AG09319 (cell line): ENCODE data around the gene SLC44A1.

Experiments used
- DNase-seq: peaks from one replicate; pipeline ENCODE4 v3.0.0-alpha.2; 2010; ENCODE audit warnings: low read depth; ENCODE audit errors: extremely low read depth
- CTCF ChIP-seq: IDR thresholded peaks from 2 replicates; pipeline ENCODE4 v1.5.1; 2011; ENCODE audit warnings: low read depth, mild to moderate bottlenecking, inconsistent platforms, low read length, moderate library complexity

The SLC44A1 gene

GRCh38 chr9:105331755-105332154 is 87.3 kb downstream of the SLC44A1 start:
- no peak for DNase-seq
- no peak for TF ChIP-seq CTCF

- DNase-seq, result no peak
- TF ChIP-seq CTCF, result no peak
Observed at GRCh38 chr9:105332471-105332870, 88.0 kb downstream of the SLC44A1 start.

DNA sequence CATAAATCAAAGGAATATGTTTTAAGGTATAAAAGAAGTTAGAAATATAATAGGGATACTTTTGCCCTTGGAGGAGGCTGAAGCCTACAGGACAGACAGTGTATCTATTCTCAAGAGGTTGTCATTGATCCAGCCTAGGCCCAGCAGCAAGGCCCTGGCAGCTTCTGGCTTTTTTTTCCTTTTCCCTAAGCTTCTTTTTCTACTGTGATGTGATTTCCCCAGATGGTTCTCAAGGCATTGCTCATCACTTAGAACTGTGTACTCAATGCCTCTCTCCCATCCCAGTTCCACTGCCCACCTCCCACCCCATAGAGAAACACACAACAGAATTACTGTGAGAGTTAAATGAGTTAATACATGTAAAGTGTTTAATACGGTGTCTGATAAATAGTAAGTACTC is 88.6 kb downstream of the SLC44A1 start:
- TF ChIP-seq CTCF, result no peak
- no peak for DNase-seq

DNA sequence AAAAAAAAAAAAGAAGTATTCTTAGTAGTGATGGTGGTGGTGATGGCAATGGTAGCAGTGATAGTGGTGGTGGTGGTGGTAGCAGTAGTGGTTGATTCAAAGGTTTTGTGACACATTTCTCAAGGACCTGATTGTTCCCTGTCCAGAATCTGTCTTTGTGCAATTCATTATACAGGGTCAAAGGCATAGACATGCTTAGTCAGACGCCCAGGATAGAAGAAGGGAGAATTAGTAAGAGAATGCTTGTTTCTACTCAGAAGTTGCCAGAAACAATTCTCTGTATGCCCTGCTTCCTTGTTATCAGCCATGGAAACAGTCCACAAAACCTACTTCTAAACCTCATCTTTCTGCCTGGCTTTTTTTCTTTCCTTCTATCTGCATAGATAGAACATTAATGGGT is 89.4 kb downstream of the SLC44A1 start:
- DNase-seq, result no peak
- no peak for TF ChIP-seq CTCF

DNA sequence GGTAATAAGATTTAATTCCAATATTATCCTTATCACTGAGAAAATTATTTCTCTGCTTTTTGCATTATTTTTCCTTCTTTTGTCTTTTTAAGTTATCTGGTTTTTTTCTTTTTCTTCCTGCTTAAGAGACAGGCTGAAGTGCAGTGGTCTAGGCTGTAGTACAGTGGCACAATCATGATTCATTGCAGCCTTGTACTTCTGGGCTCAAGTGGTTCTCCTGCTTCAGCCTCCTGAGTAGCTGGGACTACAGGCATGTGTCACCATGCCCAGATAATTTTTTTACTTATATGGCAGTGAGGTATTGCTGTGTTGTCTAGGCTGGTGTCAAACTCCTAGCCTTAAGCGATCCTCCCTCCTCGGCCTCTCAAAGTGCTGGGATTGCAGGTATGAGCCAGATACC is 93.9 kb downstream of the SLC44A1 start:
- TF ChIP-seq CTCF, result no peak
- DNase-seq, result no peak

DNA sequence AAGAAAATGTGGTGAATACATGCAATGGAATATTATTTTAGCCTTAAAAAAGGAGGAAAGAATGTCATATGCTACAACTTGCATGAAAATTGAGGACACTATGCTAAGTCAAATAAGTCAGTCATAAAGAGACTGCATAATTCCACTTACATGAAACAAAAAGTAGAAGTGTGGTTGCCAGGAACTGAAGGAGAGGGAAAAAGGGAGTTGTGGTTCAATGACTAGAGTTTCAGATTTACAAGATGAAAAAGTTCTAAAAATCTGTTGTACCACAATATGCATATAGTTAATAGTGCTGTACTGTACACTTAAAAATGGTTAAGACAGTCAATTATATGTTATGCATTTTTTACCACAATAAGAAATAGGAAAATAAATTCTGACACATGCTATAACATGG is 95.4 kb downstream of the SLC44A1 start:
- no peak for TF ChIP-seq CTCF
- DNase-seq, result no peak

GRCh38 chr9:105341434-105342146 is 97.1 kb downstream of the SLC44A1 start:
- no peak for TF ChIP-seq CTCF
- DNase-seq, result peak; percentile 22
